CD4-positive, alpha-beta T cell treated with Interleukin-21 for 1 hour (primary cell): Measurements from ENCODE around the gene SPRN.
"Not testable (repeated sequence)": the region's sequence is repeated elsewhere in the genome, so short reads cannot be mapped to it uniquely, and the experiment has no call there.

Source experiments
- DNase-seq: peaks from one replicate; pipeline ENCODE4 v3.0.0-alpha.2; 2020

Gene SPRN

DNA sequence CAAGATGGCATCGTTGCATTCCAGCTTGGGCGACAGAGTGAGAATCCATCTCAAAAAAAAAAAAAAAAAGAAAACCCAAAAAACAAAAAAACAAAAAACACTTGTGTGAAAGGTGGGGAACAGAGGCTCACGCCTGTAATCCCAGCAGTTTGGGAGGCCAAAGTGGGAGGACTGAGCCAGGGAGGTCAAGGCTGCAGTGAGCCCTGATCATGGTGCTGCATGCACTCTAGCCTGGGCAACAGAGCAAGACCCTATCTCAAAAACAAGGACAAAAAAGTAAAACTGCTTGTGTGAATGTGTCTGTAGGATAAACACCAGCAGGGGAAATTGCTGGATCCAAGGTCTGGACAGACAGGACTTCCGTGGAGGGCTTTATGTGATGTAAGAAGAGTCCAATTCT lies 40.9 kb downstream of the SPRN start:
- DNase-seq: no peak

DNA sequence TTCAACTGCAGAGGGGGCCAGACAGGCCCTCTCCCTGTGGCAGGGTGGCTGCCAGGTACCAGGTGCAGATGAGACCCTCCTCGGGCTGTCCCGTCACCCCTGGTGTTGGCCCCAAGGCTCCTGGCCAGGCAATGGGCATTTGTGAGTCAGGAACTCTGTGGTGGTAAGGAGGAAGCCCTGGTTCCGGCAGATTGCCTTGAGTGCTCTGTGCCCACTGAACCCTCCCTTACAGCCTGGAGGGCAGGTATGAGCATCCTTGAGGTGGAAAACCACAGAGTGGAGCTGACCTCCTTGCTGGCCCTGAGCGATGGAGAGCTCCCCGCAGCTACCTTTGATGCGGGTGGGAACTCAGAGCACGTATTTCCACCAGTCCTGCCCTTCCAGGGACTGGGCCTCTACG lies 43.4 kb downstream of the SPRN start:
- no peak for DNase-seq

DNA sequence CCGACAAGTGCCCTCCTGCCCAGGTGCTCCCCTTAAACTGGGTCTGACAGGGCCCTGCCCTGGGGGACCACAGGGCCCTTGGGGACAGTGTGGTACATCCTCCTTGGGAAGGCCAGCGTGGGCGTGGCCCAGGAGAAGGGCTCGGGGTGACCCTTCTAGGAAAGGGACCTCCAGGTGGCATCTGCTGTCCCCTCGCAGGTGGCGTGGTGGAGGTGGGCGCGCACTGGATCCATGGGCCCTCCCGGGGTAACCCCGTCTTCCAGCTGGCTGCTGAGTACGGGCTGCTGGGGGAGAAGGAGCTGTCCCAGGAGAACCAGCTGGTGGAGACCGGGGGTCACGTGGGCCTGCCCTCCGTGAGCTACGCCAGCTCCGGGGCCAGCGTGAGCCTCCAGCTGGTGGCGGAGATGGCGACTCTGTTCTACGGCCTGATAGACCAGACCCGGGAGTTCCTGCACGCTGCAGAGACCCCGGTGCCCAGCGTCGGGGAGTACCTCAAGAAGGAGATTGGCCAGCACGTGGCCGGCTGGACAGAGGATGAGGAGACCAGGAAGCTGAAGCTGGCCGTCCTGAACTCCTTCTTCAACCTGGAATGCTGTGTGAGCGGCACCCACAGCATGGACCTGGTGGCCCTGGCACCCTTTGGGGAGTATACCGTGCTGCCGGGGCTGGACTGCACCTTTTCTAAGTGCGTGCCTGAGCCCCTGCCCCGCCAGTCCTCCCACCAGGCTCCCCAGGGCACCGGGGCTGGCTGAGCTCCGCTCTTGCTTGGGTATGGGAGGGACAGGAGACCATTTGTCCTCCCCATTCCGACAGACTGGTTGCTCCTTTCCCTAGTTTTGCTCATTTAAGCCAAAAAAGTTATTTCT lies 44.4 kb downstream of the SPRN start:
- no peak for DNase-seq

DNA sequence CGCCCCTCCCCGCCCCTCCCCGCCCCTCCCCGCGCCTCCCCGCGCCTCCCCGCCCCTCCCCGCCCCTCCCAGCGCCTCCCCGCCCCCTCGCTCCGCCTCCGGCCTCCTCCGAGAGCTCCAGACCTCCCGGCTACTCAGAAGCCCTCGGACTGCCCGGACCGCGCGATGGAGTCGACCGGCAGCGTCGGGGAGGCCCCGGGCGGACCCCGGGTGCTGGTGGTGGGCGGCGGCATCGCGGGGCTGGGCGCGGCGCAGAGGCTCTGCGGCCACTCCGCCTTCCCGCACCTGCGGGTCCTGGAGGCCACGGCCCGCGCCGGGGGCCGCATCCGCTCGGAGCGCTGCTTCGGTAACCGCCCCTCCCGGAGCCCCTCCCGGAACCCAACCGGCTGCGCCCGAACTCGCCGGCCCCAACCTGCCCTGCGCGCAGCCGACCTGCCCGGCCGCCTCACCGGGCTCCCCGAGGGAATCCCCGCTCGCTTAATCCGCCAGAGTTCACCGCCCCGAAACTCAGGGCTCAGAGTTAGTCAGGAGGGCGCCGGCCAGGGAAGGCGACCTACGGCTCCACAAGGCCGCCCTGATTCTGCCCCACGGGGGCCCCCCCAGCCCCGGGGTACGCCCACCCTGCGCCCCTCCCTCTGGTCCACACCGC lies 45.1 kb downstream of the SPRN start, which contains the start of gene PAOX:
TSS of gene PAOX (plus strand) at position 111 of the 649 bp plus-strand sequence. CDS start at position 166, 55 bp downstream.
- DNase-seq: peak; percentile 73

DNA sequence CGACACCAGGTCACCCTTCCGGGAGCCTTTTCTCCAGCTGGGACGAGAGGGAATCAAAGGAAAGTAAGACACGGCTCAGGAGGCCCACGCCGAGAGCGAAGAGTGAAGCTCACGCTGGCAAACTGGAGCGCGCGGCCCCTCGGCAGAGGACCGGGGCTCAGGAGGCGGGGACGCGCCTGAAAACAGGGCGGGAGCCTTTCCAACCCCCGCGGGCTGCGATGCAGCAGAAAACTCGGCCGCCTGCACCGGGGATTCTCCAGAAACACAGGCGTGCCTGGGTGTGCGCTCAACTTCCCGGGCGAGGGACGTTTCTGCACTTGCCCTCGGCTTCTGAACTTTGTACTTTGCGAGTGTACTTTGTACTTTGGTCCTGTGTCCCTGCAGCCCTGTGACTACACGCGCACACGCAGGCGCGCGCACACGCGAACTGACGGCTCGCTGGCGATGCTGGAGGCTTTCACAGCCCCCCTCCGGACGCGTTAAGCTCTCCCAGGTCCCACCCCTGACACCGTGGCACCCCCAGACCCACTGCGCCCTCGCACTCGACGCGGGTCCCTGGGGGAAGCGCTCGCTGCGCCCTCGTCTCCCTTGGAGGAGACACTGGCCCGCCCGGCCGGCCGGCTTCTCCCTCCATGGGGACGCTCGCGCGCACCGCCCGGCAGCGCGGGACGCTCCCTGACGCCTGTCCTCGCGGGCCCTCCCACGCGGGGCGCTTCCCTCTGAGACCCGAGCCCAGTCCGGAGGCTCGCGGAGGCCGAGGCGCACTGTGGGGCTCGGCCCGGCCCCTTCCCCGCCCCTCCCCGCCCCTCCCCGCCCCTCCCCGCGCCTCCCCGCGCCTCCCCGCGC lies 46.0 kb downstream of the SPRN start:
- peak; percentile 56 for DNase-seq

DNA sequence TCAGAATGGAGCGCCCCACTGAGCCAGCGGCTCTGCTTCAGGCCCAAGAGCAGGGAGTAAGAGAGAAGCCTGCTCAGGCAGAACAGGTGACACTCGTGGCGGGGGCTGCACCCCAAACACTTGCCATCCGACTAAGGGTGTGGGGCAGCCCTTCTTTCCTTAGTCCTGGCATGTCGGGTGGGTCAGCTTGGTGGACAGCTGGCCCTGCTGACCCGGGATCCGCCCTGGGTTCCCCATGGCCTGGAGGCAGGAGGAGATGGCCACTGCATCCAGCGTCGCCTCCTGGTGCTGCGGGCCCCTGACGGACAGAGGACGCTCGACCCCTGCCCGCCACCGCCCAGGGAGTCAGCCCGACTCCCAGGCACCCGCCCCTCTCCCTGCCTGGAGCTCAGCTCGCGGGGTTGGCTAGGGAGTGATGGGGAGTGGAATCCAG lies 46.6 kb downstream of the SPRN start:
- DNase-seq: no peak

DNA sequence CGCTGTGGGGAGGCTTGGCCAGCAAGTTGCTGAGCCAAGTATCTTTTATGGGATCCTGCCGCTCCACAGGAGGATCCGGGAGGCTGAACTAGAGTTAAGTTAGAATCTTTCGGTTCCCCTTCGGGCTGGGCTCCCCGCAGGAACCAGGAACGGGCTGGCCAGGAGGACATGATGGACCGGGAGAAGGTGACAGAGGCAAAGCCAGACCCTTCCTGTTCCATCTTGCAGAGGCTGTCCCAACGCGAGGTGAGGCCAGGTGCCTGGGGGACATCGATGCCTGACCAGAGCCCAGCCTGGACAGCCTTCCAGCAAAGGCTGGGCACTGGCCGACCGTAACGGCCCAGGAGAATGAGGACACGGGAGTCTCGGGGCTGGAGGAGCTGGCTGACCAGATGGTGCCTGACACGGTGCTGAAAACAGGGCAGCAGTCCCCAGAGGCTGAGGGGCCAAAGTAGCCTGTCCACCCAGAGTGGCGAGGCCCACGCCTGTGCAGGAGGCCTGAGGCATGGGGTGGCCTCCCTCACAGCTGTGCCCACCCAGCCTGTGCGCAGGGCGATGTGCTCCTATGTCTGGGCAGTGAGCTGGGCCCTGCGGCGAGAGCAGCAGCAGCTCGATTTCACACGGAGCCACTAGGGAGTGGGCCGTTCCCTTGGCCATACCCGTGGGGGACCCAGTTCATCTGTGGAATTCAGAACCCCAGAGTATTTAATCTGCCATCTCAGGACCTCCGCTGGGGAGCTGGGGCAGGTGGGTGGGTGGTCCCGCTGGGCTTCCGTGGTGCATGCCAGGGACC lies 47.2 kb downstream of the SPRN start:
- no peak for DNase-seq

DNA sequence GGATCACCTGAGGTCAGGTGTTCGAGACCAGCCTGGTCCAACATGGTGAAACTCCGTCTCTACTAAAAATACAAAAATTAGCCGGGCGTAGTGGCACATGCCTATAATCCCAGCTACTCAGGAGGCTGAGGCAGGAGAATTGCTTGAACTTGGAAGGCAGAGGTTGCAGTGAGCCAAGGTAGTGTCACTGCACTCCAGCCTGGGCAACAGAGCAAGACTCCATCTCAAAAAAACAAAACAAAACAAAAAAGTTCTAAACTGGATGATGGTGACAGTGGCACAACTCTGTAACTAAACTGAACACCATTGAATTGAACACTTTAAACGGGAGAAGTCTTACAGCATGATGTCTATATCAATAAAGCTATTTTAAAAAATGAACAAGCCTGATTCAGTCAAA lies 48.2 kb downstream of the SPRN start:
- DNase-seq: not testable (repeated sequence)

DNA sequence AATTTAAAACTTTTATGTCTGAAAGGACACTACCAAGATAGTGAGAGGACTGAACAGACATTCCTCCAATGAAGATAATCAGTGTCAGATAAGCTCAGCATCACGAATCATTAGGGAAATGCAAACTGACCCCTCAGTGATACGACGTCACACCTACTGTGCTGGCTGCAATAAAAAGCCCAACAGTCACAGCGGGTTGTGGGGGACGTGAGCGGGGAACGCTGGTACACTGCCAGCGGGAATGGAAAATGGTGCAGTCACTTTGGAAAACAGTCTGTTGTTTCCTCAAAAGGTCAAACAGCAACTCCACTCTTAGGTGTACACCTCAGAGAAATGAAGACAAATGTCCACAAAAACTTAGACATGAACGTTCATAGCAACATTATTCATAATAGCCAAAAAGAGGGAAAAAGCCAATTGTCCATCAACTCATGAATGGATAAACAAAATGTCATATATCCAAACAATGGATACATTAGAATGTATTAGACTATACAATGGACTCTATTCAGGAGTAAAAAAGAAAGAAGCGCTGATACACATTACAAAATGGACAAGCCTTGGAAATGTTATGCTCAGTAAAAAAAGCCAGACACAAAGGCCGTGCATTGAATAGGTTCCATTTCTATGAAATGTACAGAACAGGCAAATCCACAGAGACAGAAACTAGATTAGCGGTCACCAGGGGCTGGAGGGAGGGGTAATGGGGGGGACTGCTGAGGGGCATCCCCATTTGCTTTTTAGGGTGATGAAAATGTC lies 48.9 kb downstream of the SPRN start:
- no peak for DNase-seq

DNA sequence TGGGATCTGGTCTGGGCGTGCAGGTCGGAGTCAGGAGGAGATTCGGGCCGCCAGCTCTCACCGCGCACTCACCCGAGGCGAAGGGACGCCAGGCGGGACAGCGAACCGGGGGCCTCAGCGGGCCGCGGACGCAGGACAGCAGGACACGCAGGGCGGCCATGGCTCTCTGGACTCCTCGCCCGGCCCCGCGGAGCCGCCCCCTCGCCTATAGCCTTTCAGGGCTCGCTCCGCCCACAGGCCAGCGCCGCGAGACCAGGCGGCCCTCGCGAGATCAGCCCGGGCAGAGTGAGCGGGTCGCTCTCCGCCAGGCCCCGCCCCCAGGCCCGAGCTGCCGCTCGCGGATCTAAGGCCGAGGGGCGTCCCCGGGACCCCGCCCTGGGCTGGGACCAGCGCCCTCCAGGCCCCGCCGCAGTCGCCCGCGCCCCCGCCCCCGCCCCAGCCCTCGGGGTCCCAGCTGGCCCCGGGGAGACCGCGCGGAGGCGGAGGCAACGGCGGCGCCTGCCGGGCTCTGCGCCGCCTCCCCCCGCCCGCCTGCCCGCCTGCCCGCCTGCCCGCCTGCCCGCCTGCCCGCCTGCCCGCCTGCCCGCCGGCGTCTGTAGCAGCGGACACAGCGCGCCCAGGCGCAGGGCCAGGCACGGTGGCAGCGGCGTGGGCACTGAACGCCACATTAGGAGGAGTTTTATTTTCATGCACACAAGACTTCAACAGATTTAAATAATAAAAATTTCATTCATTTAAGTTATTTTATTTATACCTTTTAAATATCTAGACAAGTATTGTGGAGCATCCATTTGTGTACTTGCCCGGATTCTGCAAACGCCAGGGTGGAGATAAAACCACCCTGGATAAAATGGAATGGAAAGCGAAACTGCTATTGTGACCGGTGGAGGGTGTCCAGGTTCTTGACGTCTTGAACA lies 51.0 kb downstream of the SPRN start, which contains the start of gene ECHS1:
TSS of gene ECHS1 (minus strand) at position 181 of the 917 bp plus-strand sequence. CDS start at position 160, 21 bp downstream.
- peak; percentile 94 for DNase-seq

DNA sequence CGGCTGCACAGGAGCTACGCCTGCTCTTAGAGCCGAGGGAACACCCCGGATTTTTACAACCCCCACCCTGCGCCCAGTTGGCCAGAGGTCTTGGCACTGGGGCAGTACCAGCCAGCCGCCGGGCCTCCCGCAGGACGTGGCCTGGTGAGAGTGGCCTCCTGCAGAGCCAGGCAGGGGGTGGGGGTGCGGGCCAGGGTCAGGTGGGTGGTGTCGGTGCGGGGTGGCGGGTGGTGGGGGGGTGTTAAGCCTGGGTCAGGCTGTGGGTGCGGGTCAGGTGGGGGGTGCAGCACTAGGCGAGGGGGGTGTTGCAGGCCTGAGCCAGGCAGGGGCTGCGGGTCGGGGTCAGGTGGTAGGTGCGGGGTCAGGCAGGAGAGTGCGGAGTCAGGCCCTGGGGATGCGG lies 51.9 kb downstream of the SPRN start:
- DNase-seq: no peak
